ENCODE data around the gene DISC1.

GRCh38 chr1:231792634-231793033 lies 166.0 kb downstream of the DISC1 start:
- TF ChIP-seq CEBPB (IDR thresholded peaks at IDR 0.05) (no peak), CREB1 (IDR thresholded peaks at IDR 0.05; ENCODE audit: low read depth) (no peak), ZBTB7A (IDR thresholded peaks at IDR 0.05; ENCODE audit: low read depth) (no peak), TCF12 (IDR thresholded peaks at IDR 0.05; ENCODE audit: low read depth) (no peak), TAF1 (IDR thresholded peaks at IDR 0.05; ENCODE audit: low read depth) (no peak), REST (IDR thresholded peaks at IDR 0.05; ENCODE audit: low read depth) (no peak), MAX (IDR thresholded peaks at IDR 0.05) (no peak), EGR1 (IDR thresholded peaks at IDR 0.05) (no peak), USF1 (IDR thresholded peaks at IDR 0.05) (no peak), NFIC (IDR thresholded peaks at IDR 0.05) (no peak), YY1 (IDR thresholded peaks at IDR 0.05; ENCODE audit: low read depth) (no peak), EP300 (IDR thresholded peaks at IDR 0.05; ENCODE audit: borderline replicate concordance) (no peak), RAD21 (IDR thresholded peaks at IDR 0.05; ENCODE audit: low read depth) (no peak)

All from Ishikawa (cell line).